Esophagus (tissue), 2 donors: ENCODE results near the gene ZSCAN26. TPM values are rescaled to one million over a fixed set of nuclear protein-coding genes. Genes with fewer than 3 reads are reported as not detected.
"Not testable (repeated sequence)": the region's sequence is repeated elsewhere in the genome, so short reads cannot be mapped to it uniquely, and the experiment has no call there.

ENCODE experiments used
- H3K27ac ChIP-seq, 2 donors: one replicate each; pipeline ENCODE4 v1.5.1; 2013; ENCODE audit warnings: low read depth in 2 of 2, mild to moderate bottlenecking in 2 of 2, inconsistent platforms in 1 of 2, low read length in 1 of 2, moderate library complexity in 1 of 2
- H3K27me3 ChIP-seq, 2 donors: one replicate each; pipeline ENCODE4 v1.6.1; 2013; ENCODE audit warnings: low read length in 2 of 2, control low read depth in 1 of 2, mild to moderate bottlenecking in 1 of 2; ENCODE audit not compliant: insufficient read depth in 2 of 2, control insufficient read depth in 1 of 2
- H3K36me3 ChIP-seq, 2 donors: one replicate each; pipeline ENCODE4 v1.6.1; 2013; ENCODE audit warnings: low read length in 1 of 2; ENCODE audit not compliant: control insufficient read depth in 2 of 2, insufficient read depth in 2 of 2
- H3K4me1 ChIP-seq, 2 donors: one replicate each; pipeline ENCODE4 v1.6.1; 2013; ENCODE audit warnings: low read length in 1 of 2; ENCODE audit not compliant: control insufficient read depth in 2 of 2, insufficient read depth in 2 of 2
- H3K4me3 ChIP-seq, 2 donors: one replicate each; pipeline ENCODE4 v1.5.1; 2013; ENCODE audit warnings: low read length in 2 of 2, mild to moderate bottlenecking in 2 of 2, low read depth in 1 of 2, moderate library complexity in 1 of 2
- H3K9me3 ChIP-seq, 2 donors: one replicate each; pipeline ENCODE4 v1.6.1; 2013; ENCODE audit warnings: mild to moderate bottlenecking in 2 of 2, low read depth in 1 of 2, low read length in 1 of 2, moderate library complexity in 1 of 2; ENCODE audit not compliant: control insufficient read depth in 2 of 2, insufficient read depth in 1 of 2
- WGBS, 2 donors: extraction: QIAGEN DNeasy Blood & Tissue Kit; methylation state at CpG; one replicate each; pipeline ENCODE4 v1.1.7; 2013; 5-methylcytosine and 5-hydroxymethylcytosine counted together
- polyA plus RNA-seq, 2 donors: library from polyadenylated mRNA; stranded (reverse); fragments of 200-250 nt; gene quantifications; one replicate each; pipeline ENCODE4 v1.2.3, GENCODE V29; 2013
- donor health status: healthy with polysubstance abuse.
- donor health status: Bipolar disorder and iron deficiency.

Gene ZSCAN26
- polyA plus RNA-seq, 2 donors = 3.6 to 4.7 TPM

DNA sequence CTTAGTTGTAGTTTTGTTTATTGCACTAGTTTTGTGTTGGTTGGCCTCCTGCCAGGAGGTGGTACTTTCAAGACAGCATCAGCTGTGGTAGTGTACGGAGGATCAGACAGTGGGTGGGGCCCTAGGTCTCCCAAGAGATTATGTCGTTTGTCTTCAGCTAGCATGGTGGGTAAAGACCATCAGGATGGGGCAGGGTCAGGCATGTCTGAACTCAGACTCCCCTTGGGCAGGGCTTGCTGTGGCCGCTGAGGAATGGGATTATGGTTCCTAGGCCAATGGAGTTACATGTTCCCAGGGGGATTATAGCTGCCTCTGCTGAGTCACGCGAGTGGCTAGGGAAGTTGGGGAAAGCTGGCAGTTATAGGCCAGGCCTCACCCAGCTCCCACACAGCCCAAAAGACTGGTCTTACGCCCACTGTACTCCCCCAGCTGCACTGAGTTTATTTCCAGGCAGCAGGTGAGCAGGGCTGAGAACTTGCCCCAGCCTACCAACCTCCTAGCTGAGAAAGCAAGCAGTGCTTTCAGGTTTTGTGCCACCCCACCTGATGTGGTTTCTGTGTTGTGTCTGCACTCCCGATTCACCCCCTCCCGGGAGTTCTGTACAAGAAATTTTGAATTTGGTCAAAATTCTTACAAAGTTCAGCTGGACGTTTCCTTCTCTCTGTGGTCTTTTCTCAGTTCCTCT lies 44.3 kb downstream of the ZSCAN26 start:
- Histone ChIP-seq H3K27me3 (no peaks in the 10 kb centered on the region), H3K9me3 (peaks cover 0 to 5% of the 10 kb centered on the region in 2 donors)
- 74 to 76% methylated on average over 9 of the region's 9 CpGs for WGBS, 2 donors

GRCh38 chr6:28312939-28313338 lies 46.0 kb downstream of the ZSCAN26 start:
- Histone ChIP-seq H3K9me3 (peaks cover 0 to 5% of the 10 kb centered on the region in 2 donors), H3K4me1 (no peaks in the 10 kb centered on the region), H3K4me3 (no peak overlapping the region), H3K36me3 (peaks cover 0 to 3% of the 10 kb centered on the region in 2 donors), H3K27me3 (no peaks in the 10 kb centered on the region), H3K27ac (no peak overlapping the region)
- WGBS, 2 donors = 86 to 88% methylated on average over 23 of the region's 23 CpGs

More for the DNA sequence above, 44.3 kb downstream of the ZSCAN26 start:
- Histone ChIP-seq H3K27ac (no peak overlapping the region), H3K4me3 (no peak overlapping the region), H3K4me1 (no peaks in the 10 kb centered on the region), H3K36me3 (peaks cover 0 to 3% of the 10 kb centered on the region in 2 donors)

DNA sequence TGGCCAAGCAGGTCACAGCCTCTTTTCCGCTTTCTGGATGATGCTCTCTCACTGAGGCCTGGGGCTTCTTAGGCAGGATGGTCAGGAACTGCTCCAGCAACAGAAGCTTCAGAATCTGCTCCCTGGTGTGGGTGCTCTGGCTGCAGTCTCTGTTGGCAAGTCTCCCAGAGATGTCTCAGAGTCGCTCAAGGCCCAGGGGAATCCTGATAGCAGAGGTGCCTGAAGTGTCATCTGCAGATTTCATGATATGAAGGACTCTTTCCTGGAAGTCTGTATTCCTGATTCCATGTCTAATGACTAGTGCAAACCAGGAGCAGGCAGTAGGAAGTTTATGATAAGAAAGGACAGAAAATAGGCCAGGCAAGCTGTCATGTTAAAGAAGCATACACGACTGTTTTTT lies 48.7 kb downstream of the ZSCAN26 start:
- H3K9me3 ChIP-seq = peaks cover 0 to 7% of the 10 kb centered on the region in 2 donors
- H3K4me3 ChIP-seq = no peak overlapping the region
- 78 to 85% methylated on average over 3 of the region's 3 CpGs for WGBS, 2 donors
- H3K27ac ChIP-seq = no peak overlapping the region
- peaks cover 0 to 3% of the 10 kb centered on the region in 2 donors for H3K36me3 ChIP-seq
- no peaks in the 10 kb centered on the region for H3K27me3 ChIP-seq
- no peaks in the 10 kb centered on the region for H3K4me1 ChIP-seq

DNA sequence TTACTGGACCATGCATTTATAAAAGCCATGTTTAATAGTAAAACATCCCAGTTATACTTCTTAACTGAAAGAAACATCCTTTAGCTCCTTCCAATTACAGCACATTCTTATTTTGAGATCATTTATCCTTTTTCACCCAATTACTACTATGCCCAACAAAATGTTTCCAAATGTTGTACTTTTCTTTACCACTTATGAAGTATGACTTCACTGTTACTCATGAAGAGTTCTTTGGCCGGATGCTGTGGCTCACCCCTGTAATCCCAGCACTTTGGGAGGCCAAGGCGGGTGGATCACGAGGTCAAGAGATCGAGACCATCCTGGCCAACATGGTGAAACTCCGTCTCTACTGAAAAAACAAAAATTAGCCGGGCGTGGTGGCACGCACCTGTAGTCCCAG lies 50.9 kb downstream of the ZSCAN26 start:
- not testable (repeated sequence) for H3K4me3 ChIP-seq, H3K9me3 ChIP-seq, H3K36me3 ChIP-seq, H3K4me1 ChIP-seq, H3K27me3 ChIP-seq, H3K27ac ChIP-seq
- 93 to 94% methylated on average over 8 of the region's 8 CpGs for WGBS, 2 donors

GRCh38 chr6:28322661-28323060 lies 55.7 kb downstream of the ZSCAN26 start:
- peaks cover 5 to 19% of the 10 kb centered on the region in 2 donors for H3K9me3 ChIP-seq
- 81 to 87% methylated on average over 3 of the region's 3 CpGs for WGBS, 2 donors
- peaks cover 7 to 17% of the 10 kb centered on the region in 2 donors for H3K36me3 ChIP-seq

GRCh38 chr6:28323813-28324424 lies 57.0 kb downstream of the ZSCAN26 start:
- Histone ChIP-seq H3K27ac (no peak overlapping the region), H3K4me1 (no peaks in the 10 kb centered on the region), H3K36me3 (peaks cover 7 to 17% of the 10 kb centered on the region in 2 donors), H3K27me3 (no peaks in the 10 kb centered on the region), H3K9me3 (peaks cover 5 to 19% of the 10 kb centered on the region in 2 donors), H3K4me3 (no peak overlapping the region)
- WGBS, 2 donors = 94 to 97% methylated on average over 1 of the region's 1 CpG

More at GRCh38 chr6:28322661-28323060, 55.7 kb downstream of the ZSCAN26 start:
- Histone ChIP-seq H3K4me3 (no peak overlapping the region), H3K27ac (no peak overlapping the region), H3K27me3 (no peaks in the 10 kb centered on the region), H3K4me1 (no peaks in the 10 kb centered on the region)

DNA sequence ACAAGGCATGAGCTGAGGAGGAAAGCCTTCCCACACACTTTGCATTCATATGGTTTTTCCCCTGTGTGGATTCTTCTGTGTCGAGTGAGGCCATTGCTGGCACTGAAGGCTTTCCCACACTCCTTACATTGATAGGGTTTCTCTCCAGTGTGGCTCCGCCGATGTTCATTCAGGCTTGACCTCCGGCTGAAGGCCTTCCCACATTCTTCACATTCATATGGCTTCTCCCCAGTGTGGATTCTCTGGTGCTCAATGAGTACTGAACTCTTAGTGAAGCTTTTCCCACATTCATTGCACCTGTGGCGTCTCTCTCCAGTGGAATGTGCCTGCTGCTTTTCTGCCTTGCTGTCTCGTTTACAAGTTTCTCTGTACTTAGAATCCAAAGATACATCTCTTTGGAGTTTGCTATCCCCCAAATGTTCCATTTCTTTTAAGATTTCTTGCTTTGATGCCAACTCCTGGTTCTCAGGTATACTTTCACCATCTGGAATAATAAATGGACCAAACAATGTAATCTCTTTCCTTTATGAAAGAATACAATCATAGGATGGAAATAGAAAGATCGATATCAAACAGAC lies 59.5 kb downstream of the ZSCAN26 start:
- Histone ChIP-seq H3K27ac (no peak overlapping the region), H3K9me3 (peaks cover 5 to 18% of the 10 kb centered on the region in 2 donors), H3K4me1 (no peaks in the 10 kb centered on the region), H3K27me3 (no peaks in the 10 kb centered on the region), H3K4me3 (no peak overlapping the region), H3K36me3 (peaks cover 7 to 17% of the 10 kb centered on the region in 2 donors)
- 95 to 96% methylated on average over 7 of the region's 7 CpGs for WGBS, 2 donors

Other genes with a start within 250 kb of the ZSCAN26 start
- 1 to 10 TPM; 1.8 to 3.0 TPM for gene ZNF165, start 186.6 kb upstream of the ZSCAN26 start, polyA plus RNA-seq
- 1 to 10 TPM; 3.7 to 6.3 TPM for gene ZSCAN16, start 142.5 kb upstream of the ZSCAN26 start, polyA plus RNA-seq
- gene ZKSCAN8, start 125.3 kb upstream of the ZSCAN26 start, polyA plus RNA-seq = 1 to 10 TPM; 1.7 to 2.7 TPM
- 1 to 10 TPM; 4.4 to 5.5 TPM for gene ZSCAN9, start 41.9 kb upstream of the ZSCAN26 start, polyA plus RNA-seq
- gene ZKSCAN4, start 14.9 kb upstream of the ZSCAN26 start, polyA plus RNA-seq = 1 to 10 TPM; 1.8 to 2.3 TPM
- under 1 TPM; 0.53 to 0.85 TPM for gene NKAPL, start 7.8 kb upstream of the ZSCAN26 start, polyA plus RNA-seq
- 1 to 10 TPM; 1.3 to 1.7 TPM for gene PGBD1, start 14.4 kb downstream of the ZSCAN26 start, polyA plus RNA-seq
- 1 to 10 TPM; 5.5 to 9.2 TPM for gene ZSCAN31, start 69.0 kb downstream of the ZSCAN26 start, polyA plus RNA-seq
- gene ZKSCAN3, start 82.8 kb downstream of the ZSCAN26 start, polyA plus RNA-seq = 1 to 10 TPM in 1 of 2 donors, under 1 TPM in 1; 0.84 to 1.3 TPM
- under 1 TPM; 0.79 to 0.99 TPM for gene ZSCAN12, start 132.6 kb downstream of the ZSCAN26 start, polyA plus RNA-seq
- gene ZSCAN23, start 176.3 kb downstream of the ZSCAN26 start, polyA plus RNA-seq = under 1 TPM; 0.14 to 0.28 TPM
- gene GPX6, start 248.7 kb downstream of the ZSCAN26 start, polyA plus RNA-seq = not detected